Epithelial cell of esophagus (primary cell): ENCODE data around the gene MSX2.

Source experiments
- DNase-seq: peaks from one replicate; pipeline ENCODE4 v3.0.0; 2010; ENCODE audit warnings: low read depth
- H3K4me3 ChIP-seq: 2 replicates; pipeline ENCODE4 v1.5.1; 2011; ENCODE audit warnings: mild to moderate bottlenecking, low read length, control low read depth
- CTCF ChIP-seq: IDR thresholded peaks from 2 replicates; pipeline ENCODE4 v1.5.1; 2011; ENCODE audit warnings: low read depth, mild to moderate bottlenecking, low read length, control low read depth, inconsistent platforms; ENCODE audit not compliant: insufficient read depth; ENCODE audit errors: missing control alignments

Gene MSX2

GRCh38 chr5:174727794-174728680 lies 3.7 kb downstream of the MSX2 start:
- TF ChIP-seq CTCF, result no peak
- no peak overlapping the region for H3K4me3 ChIP-seq
- no peak for DNase-seq

- no peak for TF ChIP-seq CTCF
- no peak for DNase-seq
- H3K4me3 ChIP-seq, result no peak overlapping the region
These were observed 4.8 kb downstream of the MSX2 start for GRCh38 chr5:174729075-174729680.

GRCh38 chr5:174731214-174732035 lies 7.0 kb downstream of the MSX2 start:
- no peak overlapping the region for H3K4me3 ChIP-seq
- TF ChIP-seq CTCF, result no peak
- no peak for DNase-seq

GRCh38 chr5:174732036-174733020 lies 7.9 kb downstream of the MSX2 start:
- no peak for DNase-seq
- TF ChIP-seq CTCF, result no peak
- H3K4me3 ChIP-seq, result no peak overlapping the region

GRCh38 chr5:174733091-174733690 lies 8.8 kb downstream of the MSX2 start:
- no peak for DNase-seq
- no peak for TF ChIP-seq CTCF
- no peak overlapping the region for H3K4me3 ChIP-seq

GRCh38 chr5:174733836-174734235 lies 9.5 kb downstream of the MSX2 start:
- DNase-seq, result no peak
- no peak for TF ChIP-seq CTCF
- no peak overlapping the region for H3K4me3 ChIP-seq
